GM12874 (cell line): Measurements from ENCODE around the gene AKAP1.
A peak's percentile ranks its signal among the peaks of the same experiment; 100 is the strongest.

Experiments used
- TF ChIP-seq, protein P1 (sequence below): IDR thresholded peaks from 2 replicates; pipeline ENCODE4 v1.5.1; 2011; ENCODE audit warnings: low read depth, mild to moderate bottlenecking, control low read depth, low read length, moderate library complexity; ENCODE audit not compliant: insufficient read depth

AKAP1 gene

DNA sequence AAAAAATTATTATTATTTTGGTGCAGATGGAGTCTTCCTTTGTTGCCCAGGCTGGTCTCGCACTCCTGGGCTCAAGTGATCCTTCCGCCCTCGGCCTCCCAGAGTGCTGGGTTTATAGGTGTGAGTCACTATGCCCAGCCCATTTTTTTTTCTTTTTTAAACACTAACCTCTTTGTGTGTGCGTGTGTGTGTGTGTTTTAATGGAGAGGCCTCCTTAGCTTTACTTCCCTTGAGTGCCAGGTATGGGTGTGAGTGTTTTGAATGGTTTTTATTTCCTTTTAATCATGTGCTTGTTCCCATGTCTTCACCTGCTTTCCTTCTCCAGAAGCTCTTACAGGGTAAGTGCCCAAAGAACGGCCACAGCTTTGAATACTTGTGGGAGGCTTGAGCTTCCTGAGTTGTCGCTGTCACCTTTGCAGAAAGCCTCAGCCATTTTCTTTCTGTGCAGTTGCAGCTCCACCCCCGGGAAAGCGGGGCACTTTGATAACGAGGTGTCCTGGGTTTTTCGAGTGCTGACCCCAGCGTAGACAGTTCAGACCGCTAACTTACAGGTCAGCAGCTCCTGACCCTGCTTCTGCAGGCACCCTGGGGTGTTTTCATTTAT is 22.6 kb downstream of the AKAP1 start:
- TF ChIP-seq, protein P1, sequence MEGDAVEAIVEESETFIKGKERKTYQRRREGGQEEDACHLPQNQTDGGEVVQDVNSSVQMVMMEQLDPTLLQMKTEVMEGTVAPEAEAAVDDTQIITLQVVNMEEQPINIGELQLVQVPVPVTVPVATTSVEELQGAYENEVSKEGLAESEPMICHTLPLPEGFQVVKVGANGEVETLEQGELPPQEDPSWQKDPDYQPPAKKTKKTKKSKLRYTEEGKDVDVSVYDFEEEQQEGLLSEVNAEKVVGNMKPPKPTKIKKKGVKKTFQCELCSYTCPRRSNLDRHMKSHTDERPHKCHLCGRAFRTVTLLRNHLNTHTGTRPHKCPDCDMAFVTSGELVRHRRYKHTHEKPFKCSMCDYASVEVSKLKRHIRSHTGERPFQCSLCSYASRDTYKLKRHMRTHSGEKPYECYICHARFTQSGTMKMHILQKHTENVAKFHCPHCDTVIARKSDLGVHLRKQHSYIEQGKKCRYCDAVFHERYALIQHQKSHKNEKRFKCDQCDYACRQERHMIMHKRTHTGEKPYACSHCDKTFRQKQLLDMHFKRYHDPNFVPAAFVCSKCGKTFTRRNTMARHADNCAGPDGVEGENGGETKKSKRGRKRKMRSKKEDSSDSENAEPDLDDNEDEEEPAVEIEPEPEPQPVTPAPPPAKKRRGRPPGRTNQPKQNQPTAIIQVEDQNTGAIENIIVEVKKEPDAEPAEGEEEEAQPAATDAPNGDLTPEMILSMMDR = no peak

DNA sequence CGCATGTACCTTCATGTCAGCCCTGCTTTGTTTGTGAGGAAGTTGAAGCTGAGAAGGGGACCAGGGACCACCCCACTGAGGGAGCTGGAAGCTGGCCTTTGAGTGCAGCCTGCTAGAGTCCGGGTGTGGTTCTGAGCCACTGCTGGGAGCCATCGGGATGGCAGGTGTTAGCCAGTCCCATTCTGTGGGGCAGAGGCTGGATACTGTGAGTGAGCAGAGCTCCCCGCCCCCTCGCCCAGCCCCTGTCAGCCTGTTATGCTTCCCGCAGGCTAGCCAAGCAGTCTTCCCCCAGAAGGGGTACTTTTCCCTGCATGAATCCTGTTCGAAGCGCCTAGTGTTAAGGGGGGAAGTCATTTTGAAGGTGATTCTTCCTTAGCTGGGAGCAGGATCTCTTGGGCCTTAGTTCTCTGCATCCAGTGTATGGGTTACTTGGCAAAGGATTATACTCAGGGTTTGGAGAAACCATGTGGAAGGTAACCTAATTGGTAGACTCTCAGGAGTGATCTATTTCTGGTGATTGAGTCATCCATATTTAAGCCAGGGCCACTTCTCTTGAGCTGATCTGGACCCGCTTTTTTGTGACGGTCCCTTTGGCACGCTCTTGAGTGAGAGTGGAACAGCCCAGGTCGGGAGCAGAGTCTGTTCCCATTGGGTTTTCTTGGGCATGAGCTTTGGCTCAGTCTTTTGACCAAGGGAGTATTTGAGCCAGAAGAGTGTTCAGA is 23.8 kb downstream of the AKAP1 start:
- TF ChIP-seq, protein P1 = no peak

DNA sequence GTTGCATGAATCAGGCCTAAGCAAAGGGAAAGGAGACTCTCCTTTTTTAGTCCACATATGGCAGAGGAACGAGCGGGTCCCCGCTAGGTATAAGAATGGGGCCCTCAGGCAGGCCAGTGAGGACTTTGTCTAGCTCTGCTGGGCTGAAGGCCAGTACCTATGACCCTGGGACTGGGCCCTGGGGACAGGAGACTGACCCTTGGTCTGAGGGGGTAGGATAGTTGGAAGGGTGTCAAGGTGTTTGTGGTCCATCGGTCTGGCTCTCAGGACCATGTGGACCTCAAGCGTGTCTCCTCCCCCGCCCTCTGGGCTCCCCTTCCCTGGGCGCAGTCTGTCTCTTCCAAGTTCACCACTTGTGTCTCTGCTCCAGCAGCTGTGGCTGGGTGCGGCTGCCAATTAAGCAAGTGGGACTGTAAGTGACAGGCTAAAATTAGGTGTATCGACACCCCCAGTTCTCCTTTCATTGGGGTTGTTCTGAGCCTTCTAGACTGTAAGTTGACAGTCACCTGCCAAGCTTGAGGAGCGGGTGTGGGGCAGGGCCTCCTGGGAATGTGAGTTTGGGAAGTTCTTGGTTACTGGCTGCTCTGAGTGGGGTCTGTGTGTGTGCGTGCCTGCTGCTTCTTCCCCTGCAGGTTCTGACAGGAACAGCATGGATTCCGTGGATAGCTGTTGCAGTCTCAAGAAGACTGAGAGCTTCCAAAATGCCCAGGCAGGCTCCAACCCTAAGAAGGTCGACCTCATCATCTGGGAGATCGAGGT is 24.5 kb downstream of the AKAP1 start:
- TF ChIP-seq, protein P1 = 0 out of 2 replicates have a peak, but pooled peaks have one; percentile 8

DNA sequence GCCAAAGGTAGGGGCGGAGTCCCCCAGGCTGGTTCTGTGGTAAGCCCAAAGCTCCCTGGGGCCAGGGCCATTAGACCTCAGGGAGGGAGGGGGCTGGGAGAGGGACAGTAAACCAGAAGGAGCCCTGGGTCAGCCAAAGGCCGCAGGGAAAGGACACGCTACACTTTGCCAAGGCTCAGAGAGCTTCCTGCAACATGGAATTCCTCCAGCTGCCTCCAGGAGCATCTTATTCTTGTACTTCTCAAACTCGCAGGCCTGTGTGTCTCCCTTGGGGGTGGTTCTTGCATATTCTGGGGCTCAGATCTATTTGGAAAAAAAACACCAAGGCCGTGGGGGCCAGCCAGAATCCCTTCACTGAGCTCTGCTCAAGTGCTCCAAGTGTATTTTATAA is 25.1 kb downstream of the AKAP1 start:
- TF ChIP-seq, protein P1 = no peak

DNA sequence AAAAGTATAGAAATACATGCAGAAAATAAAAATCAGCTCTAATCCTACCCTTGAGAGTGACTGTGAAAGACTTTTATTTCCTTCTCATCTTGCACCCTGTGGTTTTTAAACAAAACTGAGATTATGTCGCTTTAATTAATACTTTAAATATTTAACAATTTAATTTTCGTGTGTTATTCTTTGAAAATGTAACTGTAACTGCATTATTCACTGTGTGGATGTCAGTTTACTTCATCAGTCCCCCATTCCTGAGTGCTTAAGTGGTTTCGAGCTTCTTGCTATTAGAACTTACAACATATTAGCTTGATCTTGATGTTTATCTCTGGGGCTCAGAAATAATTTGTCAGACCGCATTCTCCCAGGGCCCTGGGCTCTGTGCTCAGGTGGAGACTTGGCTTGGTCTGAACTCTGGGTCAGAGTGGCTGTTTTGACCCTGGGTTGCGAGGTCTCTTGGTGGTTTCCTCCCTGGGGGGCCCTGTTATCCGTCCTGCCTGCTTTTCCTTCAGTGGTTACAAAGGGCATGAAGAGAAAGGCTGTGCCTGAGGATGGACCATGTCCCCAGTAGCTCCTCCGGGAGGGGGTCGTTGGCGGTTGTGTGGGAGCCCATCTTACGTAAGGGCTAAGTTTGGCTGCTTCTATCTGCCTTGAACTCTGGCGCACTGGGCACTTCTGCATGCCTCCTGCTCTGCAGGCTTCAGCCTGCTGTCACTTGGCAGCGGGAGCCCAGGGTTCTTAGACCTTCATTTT is 25.7 kb downstream of the AKAP1 start:
- TF ChIP-seq, protein P1 = no peak

DNA sequence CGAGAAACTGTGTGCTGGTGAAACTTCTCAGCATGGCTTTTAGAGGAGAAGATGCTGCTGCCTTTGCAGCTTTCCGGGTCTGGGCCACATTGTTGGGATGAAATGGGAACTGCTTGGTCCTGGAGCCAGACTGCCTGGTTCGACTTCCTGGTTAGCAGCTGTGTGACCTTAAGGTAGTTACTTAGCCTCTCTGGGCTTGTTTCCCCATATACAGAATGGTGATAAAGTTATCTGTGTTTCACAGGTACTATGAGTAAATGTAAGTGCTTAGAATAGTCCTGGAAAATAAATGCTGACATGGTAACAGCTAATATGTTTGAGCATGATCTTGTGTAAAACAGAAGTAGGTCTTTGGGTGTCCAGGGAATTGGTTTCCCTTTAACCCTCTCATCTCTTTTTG is 26.3 kb downstream of the AKAP1 start:
- TF ChIP-seq, protein P1 = no peak

DNA sequence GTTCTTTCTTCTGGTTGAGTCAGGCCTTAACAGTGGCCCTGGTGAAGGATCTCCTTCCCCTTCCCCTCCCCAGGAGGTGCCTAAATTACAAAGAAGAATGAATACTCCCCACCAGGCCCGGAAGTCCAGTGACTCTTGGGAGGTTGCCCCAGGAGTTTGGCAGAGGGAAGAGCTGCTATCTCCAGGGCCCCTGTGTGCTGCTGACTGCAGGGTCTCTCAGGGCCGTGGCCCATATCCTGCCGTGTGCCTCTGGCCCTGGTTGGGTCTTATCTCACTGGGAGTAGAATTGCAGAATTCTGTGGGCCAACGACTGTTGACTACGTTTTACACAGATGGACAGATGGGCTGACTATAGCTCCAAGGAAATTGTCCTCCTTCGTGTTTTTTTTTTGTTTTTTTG is 28.0 kb downstream of the AKAP1 start:
- TF ChIP-seq, protein P1 = no peak
